Lower leg skin (tissue), 4 donors: ENCODE data around the gene CSNK2A2. TPM values are rescaled to one million over a fixed set of nuclear protein-coding genes. Genes with fewer than 3 reads are reported as not detected.

ENCODE experiments used
- DNase-seq, 2 donors: peaks; one replicate each; pipeline ENCODE4 v3.0.0-alpha.2; 2019; ENCODE audit warnings: low spot score in 2 of 2
- H3K4me3 ChIP-seq: fragments of 200-600 bp; sonication (generic); 2 replicates; pipeline ENCODE4 v1.5.1; 2017; ENCODE audit warnings: mild to moderate bottlenecking, low read depth; ENCODE audit not compliant: poor library complexity, severe bottlenecking
- POLR2A ChIP-seq, 2 donors: fragments of 450-650 bp; IDR thresholded peaks; one replicate each; pipeline ENCODE4 v1.6.1; 2016 to 2017; ENCODE audit warnings: antibody characterized with exemption in 2 of 2, mild to moderate bottlenecking in 1 of 2, moderate library complexity in 1 of 2
- WGBS, 2 donors: methylation state at CpG; one replicate each; pipeline ENCODE4 v1.1.5; 2018; 5-methylcytosine and 5-hydroxymethylcytosine counted together
- intact Hi-C: fragments of 100-400 bp; cut with DNase I; formaldehyde crosslinking; loops from one replicate; pipeline ENCODE4 v1.15.0; 2023; ENCODE audit warnings: low total_unique reads
- total RNA-seq, 4 donors: library from RNA; depleted of rRNA; stranded (reverse); fragments of >200 nt; gene quantifications; one replicate each; pipeline ENCODE4 v1.1.0, GENCODE V29; 2016
- TF ChIP-seq, protein P1 (sequence below), 3 donors: fragments of 450-650 bp; IDR thresholded peaks; one replicate each; pipeline ENCODE4 v1.5.1; 2016; ENCODE audit warnings: antibody characterized with exemption in 3 of 3, mild to moderate bottlenecking in 3 of 3, moderate library complexity in 2 of 3

Gene CSNK2A2
- total RNA-seq, 4 donors from 2014 or later = 112 to 159 (median 141) TPM

DNA sequence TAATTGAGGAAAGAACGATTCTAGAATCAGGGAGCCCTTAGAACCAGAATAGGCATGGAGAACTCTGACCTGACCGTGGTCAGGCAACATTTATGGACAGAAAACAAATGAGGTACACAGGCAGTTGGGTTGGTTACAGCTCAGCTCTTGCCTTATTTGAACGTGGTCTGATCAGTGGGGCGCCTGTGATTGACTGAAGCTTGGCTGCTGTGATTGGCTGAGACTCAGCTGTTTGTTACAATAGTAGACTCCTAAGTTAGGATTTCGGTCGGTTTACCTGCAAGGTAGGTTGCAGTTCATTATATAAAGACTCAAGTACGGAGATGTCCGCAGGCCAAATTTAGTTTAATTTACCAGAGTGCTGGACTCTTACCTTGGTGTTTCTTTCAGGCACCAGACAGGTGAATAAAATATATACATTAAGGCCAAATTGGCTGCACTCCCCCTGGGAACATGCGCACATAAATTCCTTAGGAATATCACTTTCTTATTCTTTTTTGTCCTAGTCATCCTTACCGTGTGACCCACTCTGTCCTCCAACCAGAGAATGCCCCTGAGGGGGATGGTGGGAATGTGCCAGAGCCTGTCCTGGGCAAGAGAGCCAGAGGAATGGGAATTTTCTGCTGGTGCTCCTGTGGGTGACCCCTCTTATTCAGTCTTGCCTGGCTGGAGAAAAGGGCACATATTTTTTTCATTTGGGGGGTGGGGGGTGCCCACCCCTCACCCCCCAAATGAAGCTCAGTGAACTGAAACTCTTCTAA is 7.5 kb upstream of the CSNK2A2 start:
- no peak for DNase-seq
- intact Hi-C loops = no loop called here
- H3K4me3 ChIP-seq = no peak overlapping the region
- TF ChIP-seq, protein P1, sequence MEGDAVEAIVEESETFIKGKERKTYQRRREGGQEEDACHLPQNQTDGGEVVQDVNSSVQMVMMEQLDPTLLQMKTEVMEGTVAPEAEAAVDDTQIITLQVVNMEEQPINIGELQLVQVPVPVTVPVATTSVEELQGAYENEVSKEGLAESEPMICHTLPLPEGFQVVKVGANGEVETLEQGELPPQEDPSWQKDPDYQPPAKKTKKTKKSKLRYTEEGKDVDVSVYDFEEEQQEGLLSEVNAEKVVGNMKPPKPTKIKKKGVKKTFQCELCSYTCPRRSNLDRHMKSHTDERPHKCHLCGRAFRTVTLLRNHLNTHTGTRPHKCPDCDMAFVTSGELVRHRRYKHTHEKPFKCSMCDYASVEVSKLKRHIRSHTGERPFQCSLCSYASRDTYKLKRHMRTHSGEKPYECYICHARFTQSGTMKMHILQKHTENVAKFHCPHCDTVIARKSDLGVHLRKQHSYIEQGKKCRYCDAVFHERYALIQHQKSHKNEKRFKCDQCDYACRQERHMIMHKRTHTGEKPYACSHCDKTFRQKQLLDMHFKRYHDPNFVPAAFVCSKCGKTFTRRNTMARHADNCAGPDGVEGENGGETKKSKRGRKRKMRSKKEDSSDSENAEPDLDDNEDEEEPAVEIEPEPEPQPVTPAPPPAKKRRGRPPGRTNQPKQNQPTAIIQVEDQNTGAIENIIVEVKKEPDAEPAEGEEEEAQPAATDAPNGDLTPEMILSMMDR (IDR thresholded peaks at IDR 0.05) = no peak
- TF ChIP-seq POLR2A (IDR thresholded peaks at IDR 0.05) = no peak
- WGBS, 2 donors = 72 to 80% methylated on average over 10 of the region's 10 CpGs

GRCh38 chr16:58201163-58201562 is 3.3 kb upstream of the CSNK2A2 start:
- intact Hi-C loops = no loop called here
- H3K4me3 ChIP-seq = no peak overlapping the region
- WGBS, 2 donors = 51 to 56% methylated on average over 5 of the region's 5 CpGs
- TF ChIP-seq POLR2A (IDR thresholded peaks at IDR 0.05) = no peak
- DNase-seq = no peak

- WGBS, 2 donors = 82 to 85% methylated on average over 7 of the region's 7 CpGs
- no peak overlapping the region for H3K4me3 ChIP-seq
- intact Hi-C loops = no loop called here
- no peak for TF ChIP-seq POLR2A (IDR thresholded peaks at IDR 0.05)
- TF ChIP-seq, protein P1 (IDR thresholded peaks at IDR 0.05) = no peak
- DNase-seq = no peak
Measured at GRCh38 chr16:58200004-58200797, 2.3 kb upstream of the CSNK2A2 start.

GRCh38 chr16:58198803-58199411 is 1.0 kb upstream of the CSNK2A2 start:
- 88 to 96% methylated on average over 3 of the region's 3 CpGs for WGBS, 2 donors
- no peak for DNase-seq
- TF ChIP-seq POLR2A (IDR thresholded peaks at IDR 0.05) = no peak
- TF ChIP-seq, protein P1 (IDR thresholded peaks at IDR 0.05) = no peak
- H3K4me3 ChIP-seq = no peak overlapping the region
- intact Hi-C loops = no loop called here

DNA sequence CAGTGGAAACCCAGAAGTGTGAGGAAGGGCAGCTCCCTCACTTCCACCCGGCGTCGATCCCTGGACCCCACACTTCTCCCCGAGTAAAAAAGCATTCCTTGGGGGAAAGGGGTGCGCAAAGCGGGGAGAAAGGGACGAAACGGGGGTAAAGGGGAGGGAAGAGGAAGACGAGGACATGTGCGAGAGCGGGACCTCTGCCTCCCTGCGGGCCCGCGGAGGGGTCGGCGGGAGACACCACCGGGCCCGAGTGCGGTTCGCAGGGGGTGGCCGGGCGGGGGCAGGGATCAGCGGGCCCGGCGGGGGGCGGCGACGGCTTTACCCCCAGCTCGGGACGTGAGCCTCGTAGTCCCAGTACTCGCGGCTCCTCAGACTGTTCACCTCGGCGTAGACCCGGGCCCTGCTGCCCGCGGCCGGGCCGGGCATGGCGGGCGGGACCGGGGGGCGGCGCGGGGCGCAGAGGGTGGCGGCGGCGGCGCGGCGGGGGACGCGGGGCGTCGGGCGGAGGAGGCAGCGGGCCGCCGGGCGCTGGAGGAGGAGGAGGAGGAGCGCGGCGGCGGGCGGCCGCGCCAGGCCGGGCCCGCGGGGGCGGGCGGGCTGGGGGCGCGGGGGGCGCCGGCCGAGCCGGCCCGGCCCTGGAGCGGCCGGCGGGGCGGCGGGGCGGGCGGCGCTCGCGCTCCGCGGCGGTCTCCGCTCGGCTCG is 443 bp downstream of the CSNK2A2 start:
- peak overlapping the region; percentile 43 for H3K4me3 ChIP-seq
- TF ChIP-seq, protein P1 (IDR thresholded peaks at IDR 0.05) = no peak
- TF ChIP-seq POLR2A (IDR thresholded peaks at IDR 0.05) = no peak
- intact Hi-C loops = no loop called here
- WGBS, 2 donors = 1% methylated on average over 36 to 38 of the region's 97 CpGs
- no peak for DNase-seq
